T-cell (primary cell): ENCODE measurements around the gene NEBL. TPM values are rescaled to one million over a fixed set of nuclear protein-coding genes. Genes with fewer than 3 reads are reported as not detected.

ENCODE experiments used
- ATAC-seq, 4 experiments: fragments of 200-7000 bp in 3 of 4; fragments of 150-1000 bp in 1 of 4; cut with Tn5 transposase; replicated peaks in 1 of 4; 1 replicate in 3 of 4; 2 replicates in 1 of 4; pipeline ENCODE4 v1.10.0; 2021; ENCODE audit warnings: moderate library complexity in 3 of 4, mild to moderate bottlenecking in 2 of 4, moderate number of reproducible peaks in 1 of 4
- CTCF ChIA-PET, 2 donors: fragments of 300-600 bp; sonication (Branson Sonifier 250); formaldehyde crosslinking; loops; one replicate each; lab custom pipeline; 2022; ENCODE audit warnings: antibody characterized with exemption in 2 of 2; lab: Charles Lee
- POLR2A ChIA-PET, 2 donors: fragments of 300-600 bp; sonication (Branson Sonifier 250); formaldehyde crosslinking; loops; one replicate each; lab custom pipeline; 2022; ENCODE audit warnings: antibody characterized with exemption in 2 of 2; lab: Charles Lee
- DNase-seq, 35 experiments: peaks; one replicate each; pipeline versions ENCODE4 v3.0.0 to v3.0.0-alpha.2; 2013 to 2023
- H3K27ac ChIP-seq: one replicate; pipeline ENCODE4 v1.5.1; 2013; ENCODE audit warnings: low read length
- H3K27me3 ChIP-seq, 2 experiments: replicated peaks in 1 of 2; 1 replicate in 1 of 2; 2 replicates in 1 of 2; pipeline versions ENCODE4 v1.6.1 to v1.7.0; 2013; ENCODE audit warnings: low read length in 1 of 2, mixed read lengths in 1 of 2; ENCODE audit not compliant: control insufficient read depth in 2 of 2, insufficient read depth in 2 of 2; ENCODE audit errors: extremely low read depth in 1 of 2
- H3K36me3 ChIP-seq, 2 donors: 1 replicate in 1 of 2; 2 replicates in 1 of 2; pipeline versions ENCODE4 v1.6.1 to v1.7.0; 2013; ENCODE audit warnings: low read length in 1 of 2; ENCODE audit not compliant: control insufficient read depth in 2 of 2, insufficient read depth in 1 of 2; ENCODE audit errors: extremely low read depth in 1 of 2
- H3K4me1 ChIP-seq, 2 experiments: 1 replicate in 1 of 2; 2 replicates in 1 of 2; pipeline versions ENCODE4 v1.6.1 to v1.7.0; 2013; ENCODE audit warnings: low read length in 2 of 2, mixed read lengths in 1 of 2; ENCODE audit not compliant: insufficient read depth in 2 of 2, control insufficient read depth in 1 of 2; ENCODE audit errors: extremely low read depth in 1 of 2
- H3K4me3 ChIP-seq, 2 donors: 1 replicate in 1 of 2; 2 replicates in 1 of 2; pipeline versions ENCODE4 v1.5.1 to v1.7.0; 2013; ENCODE audit warnings: mild to moderate bottlenecking in 2 of 2, low read length in 1 of 2, moderate library complexity in 1 of 2; ENCODE audit not compliant: control insufficient read depth in 1 of 2; ENCODE audit errors: extremely low read depth in 1 of 2
- H3K9me3 ChIP-seq: 2 replicates; pipeline ENCODE4 v1.7.0; 2013
- H3K27ac Mint-ChIP-seq, 2 donors: one replicate each; pipeline ENCODE4 v1.8.0; 2020 to 2021; ENCODE audit warnings: mild to moderate bottlenecking in 2 of 2, mixed read lengths in 2 of 2
- H3K27me3 Mint-ChIP-seq, 2 donors: one replicate each; pipeline ENCODE4 v1.8.0; 2021 to 2022; ENCODE audit warnings: mixed read lengths in 2 of 2
- H3K36me3 Mint-ChIP-seq: one replicate; pipeline ENCODE4 v1.8.0; 2021; ENCODE audit warnings: mixed read lengths
- H3K4me1 Mint-ChIP-seq, 3 donors: one replicate each; pipeline ENCODE4 v1.8.0; 2020 to 2022; ENCODE audit warnings: mixed read lengths in 3 of 3, mild to moderate bottlenecking in 1 of 3
- H3K4me3 Mint-ChIP-seq, 3 donors: one replicate each; pipeline ENCODE4 v1.8.0; 2020 to 2022; ENCODE audit warnings: mild to moderate bottlenecking in 3 of 3, mixed read lengths in 3 of 3, moderate library complexity in 3 of 3
- H3K9me3 Mint-ChIP-seq, 3 donors: one replicate each; pipeline ENCODE4 v1.8.0; 2020 to 2022; ENCODE audit warnings: mixed read lengths in 3 of 3
- WGBS: methylation state at CpG from one replicate; pipeline ENCODE4 v1.1.5; 2013; ENCODE audit warnings: missing lambda C conversion rate; ENCODE audit not compliant: insufficient coverage; 5-methylcytosine and 5-hydroxymethylcytosine counted together
- total RNA-seq, 35 experiments: library from RNA in 6 of 35; stranded (reverse) in 6 of 35; fragments of 120-200 nt in 1 of 35; gene quantifications; one replicate each; pipeline versions ENCODE4 v1.2.1 to v1.2.4 and lab custom pipeline; 2013 to 2026

NEBL gene
- total RNA-seq, 5 donors from 2014 or later (not counting 1 experiment from before 2014, with no cell fraction given) = 0.41 to 1.4 (median 0.62) TPM

- ATAC-seq (no peak), DNase-seq (no peak)
- no peaks in the 10 kb centered on the region for H3K9me3 Mint-ChIP-seq
- Histone ChIP-seq H3K36me3 (no peaks in the 10 kb centered on the region), H3K4me3 (no peak overlapping the region), H3K9me3 (no peaks in the 10 kb centered on the region), H3K27me3 (no peaks in the 10 kb centered on the region), H3K4me1 (no peaks in the 10 kb centered on the region), H3K27ac (no peak overlapping the region)
- POLR2A ChIA-PET = no interaction called here
- no peaks in the 10 kb centered on the region for H3K27me3 Mint-ChIP-seq
- CTCF ChIA-PET = interaction anchor here in 1 of 2 donors (0.6 kb wide), 1 partner anchor 135 kb away, joined by 3 read pairs; no protein-coding TSS in a partner anchor
- 78% methylated on average over 7 of the region's 7 CpGs for WGBS
- no peaks in the 10 kb centered on the region for H3K4me1 Mint-ChIP-seq
- H3K36me3 Mint-ChIP-seq = no peaks in the 10 kb centered on the region
- H3K27ac Mint-ChIP-seq = no peak overlapping the region
- no peak overlapping the region for H3K4me3 Mint-ChIP-seq
Observed at GRCh38 chr10:20877554-20877953, 19.6 kb downstream of the NEBL start.

GRCh38 chr10:20874261-20874660 lies 22.9 kb downstream of the NEBL start:
- no peaks in the 10 kb centered on the region for H3K9me3 ChIP-seq
- Mint-ChIP-seq H3K4me3 (no peak overlapping the region), H3K27ac (no peak overlapping the region), H3K9me3 (no peaks in the 10 kb centered on the region), H3K36me3 (no peaks in the 10 kb centered on the region), H3K27me3 (peaks cover 0 to 2% of the 10 kb centered on the region in 2 donors), H3K4me1 (no peaks in the 10 kb centered on the region)
- no peak overlapping the region for H3K4me3 ChIP-seq
- no peak overlapping the region for H3K27ac ChIP-seq
- no peaks in the 10 kb centered on the region for H3K36me3 ChIP-seq
- POLR2A ChIA-PET = no interaction called here
- CTCF ChIA-PET = interaction anchor here in 1 of 2 donors (0.6 kb wide), 1 partner anchor 600 kb away, joined by 4 read pairs; no protein-coding TSS in a partner anchor
- no peak for DNase-seq
- no peak for ATAC-seq
- 100% methylated on average over 2 of the region's 2 CpGs for WGBS
- no peaks in the 10 kb centered on the region for H3K27me3 ChIP-seq
- H3K4me1 ChIP-seq = no peaks in the 10 kb centered on the region

GRCh38 chr10:20871970-20872369 lies 25.1 kb downstream of the NEBL start:
- ATAC-seq (no peak), DNase-seq (no peak)
- POLR2A ChIA-PET = no interaction called here
- H3K27me3 Mint-ChIP-seq = peaks cover 0 to 2% of the 10 kb centered on the region in 2 donors
- CTCF ChIA-PET = no interaction called here
- 86% methylated on average over 1 of the region's 7 CpGs for WGBS
- H3K4me3 Mint-ChIP-seq = no peak overlapping the region
- Histone ChIP-seq H3K4me3 (no peak overlapping the region), H3K27me3 (no peaks in the 10 kb centered on the region), H3K9me3 (no peaks in the 10 kb centered on the region), H3K27ac (no peak overlapping the region), H3K36me3 (no peaks in the 10 kb centered on the region), H3K4me1 (no peaks in the 10 kb centered on the region)
- no peaks in the 10 kb centered on the region for H3K36me3 Mint-ChIP-seq
- H3K27ac Mint-ChIP-seq = no peak overlapping the region
- no peaks in the 10 kb centered on the region for H3K9me3 Mint-ChIP-seq
- no peaks in the 10 kb centered on the region for H3K4me1 Mint-ChIP-seq

GRCh38 chr10:20870834-20871233 lies 26.3 kb downstream of the NEBL start:
- POLR2A ChIA-PET = no interaction called here
- H3K36me3 ChIP-seq = no peaks in the 10 kb centered on the region
- peaks cover 0 to 2% of the 10 kb centered on the region in 2 donors for H3K27me3 Mint-ChIP-seq
- no peaks in the 10 kb centered on the region for H3K36me3 Mint-ChIP-seq
- H3K4me3 Mint-ChIP-seq = no peak overlapping the region
- H3K9me3 Mint-ChIP-seq = no peaks in the 10 kb centered on the region
- no peaks in the 10 kb centered on the region for H3K4me1 ChIP-seq
- H3K27me3 ChIP-seq = no peaks in the 10 kb centered on the region
- DNase-seq (no peak), ATAC-seq (no peak)
- H3K27ac Mint-ChIP-seq = no peak overlapping the region
- CTCF ChIA-PET = interaction anchor here in 1 of 2 donors (1.0 kb wide), 1 partner anchor 18 kb away, joined by 3 read pairs; no protein-coding TSS in a partner anchor
- no peak overlapping the region for H3K4me3 ChIP-seq
- 100% methylated on average over 2 of the region's 3 CpGs for WGBS
- no peak overlapping the region for H3K27ac ChIP-seq
- no peaks in the 10 kb centered on the region for H3K9me3 ChIP-seq
- no peaks in the 10 kb centered on the region for H3K4me1 Mint-ChIP-seq

GRCh38 chr10:20863008-20863407 lies 34.1 kb downstream of the NEBL start:
- Mint-ChIP-seq H3K4me1 (no peaks in the 10 kb centered on the region), H3K27ac (no peak overlapping the region), H3K9me3 (no peaks in the 10 kb centered on the region), H3K4me3 (no peak overlapping the region), H3K36me3 (no peaks in the 10 kb centered on the region), H3K27me3 (peaks cover 0 to 6% of the 10 kb centered on the region in 2 donors)
- DNase-seq (no peak), ATAC-seq (no peak)
- H3K4me3 ChIP-seq = no peak overlapping the region
- H3K27me3 ChIP-seq = no peaks in the 10 kb centered on the region
- ChIA-PET POLR2A (no interaction called here), CTCF (no interaction called here)
- no peak overlapping the region for H3K27ac ChIP-seq
- H3K36me3 ChIP-seq = no peaks in the 10 kb centered on the region
- no peaks in the 10 kb centered on the region for H3K9me3 ChIP-seq
- H3K4me1 ChIP-seq = no peaks in the 10 kb centered on the region
- WGBS = 90% methylated on average over 2 of the region's 4 CpGs

GRCh38 chr10:20858292-20859124 lies 38.6 kb downstream of the NEBL start:
- WGBS = no CpG with 5 or more reads among the region's 2 CpGs
- Mint-ChIP-seq H3K4me3 (no peak overlapping the region), H3K4me1 (no peaks in the 10 kb centered on the region), H3K27me3 (peaks cover 0 to 7% of the 10 kb centered on the region in 2 donors), H3K9me3 (peaks cover 0 to under 1% (median 0%) of the 10 kb centered on the region in 3 donors), H3K27ac (no peak overlapping the region), H3K36me3 (no peaks in the 10 kb centered on the region)
- ChIA-PET CTCF (no interaction called here), POLR2A (no interaction called here)
- Histone ChIP-seq H3K36me3 (no peaks in the 10 kb centered on the region), H3K4me1 (no peaks in the 10 kb centered on the region), H3K9me3 (no peaks in the 10 kb centered on the region), H3K27ac (no peak overlapping the region), H3K27me3 (no peaks in the 10 kb centered on the region), H3K4me3 (no peak overlapping the region)
- DNase-seq (peak in 1 of 35 experiments; percentile 9), ATAC-seq (no peak)
